GM18508 (cell line): ENCODE results near the gene EXOSC10.
"Not testable (repeated sequence)": the region's sequence is repeated elsewhere in the genome, so short reads cannot be mapped to it uniquely, and the experiment has no call there.

Experiments
- ATAC-seq: cut with Tn5 transposase; IDR thresholded peaks from one replicate; pipeline ENCODE4 v1.9.1; 2021; ENCODE audit warnings: moderate number of reproducible peaks; ENCODE audit not compliant: insufficient read depth, unreplicated experiment

Gene EXOSC10

GRCh38 chr1:11063937-11064537 is 35.6 kb downstream of the EXOSC10 start:
- not testable (repeated sequence) for ATAC-seq

GRCh38 chr1:11062965-11063401 is 36.7 kb downstream of the EXOSC10 start:
- no peak for ATAC-seq

- ATAC-seq: no peak
Measured at GRCh38 chr1:11061652-11062365, 37.9 kb downstream of the EXOSC10 start.

GRCh38 chr1:11059968-11060830 is 39.5 kb downstream of the EXOSC10 start, which contains the start of gene SRM:
TSS of gene SRM (minus strand) at chr1:11060018. CDS start at chr1:11059943, 75 bp downstream.
- ATAC-seq: peak; percentile 42

GRCh38 chr1:11059155-11059967 is 40.3 kb downstream of the EXOSC10 start:
- ATAC-seq: no peak

- ATAC-seq: no peak
Measured at GRCh38 chr1:11058595-11059154, 41.0 kb downstream of the EXOSC10 start.

GRCh38 chr1:11058026-11058425 is 41.6 kb downstream of the EXOSC10 start:
- no peak for ATAC-seq

GRCh38 chr1:11057477-11057876 is 42.2 kb downstream of the EXOSC10 start:
- no peak for ATAC-seq

- no peak for ATAC-seq
Measured at GRCh38 chr1:11056504-11056903, 43.2 kb downstream of the EXOSC10 start.

GRCh38 chr1:11055676-11056075 is 44.0 kb downstream of the EXOSC10 start:
- ATAC-seq: no peak

- no peak for ATAC-seq
Measured at GRCh38 chr1:11054666-11055065, 45.0 kb downstream of the EXOSC10 start.

- no peak for ATAC-seq
Measured at GRCh38 chr1:11054181-11054580, 45.5 kb downstream of the EXOSC10 start.

GRCh38 chr1:11053758-11054137 is 45.9 kb downstream of the EXOSC10 start:
- ATAC-seq: no peak

- no peak for ATAC-seq
Measured at GRCh38 chr1:11052839-11053757, 46.6 kb downstream of the EXOSC10 start.

- ATAC-seq: no peak
Measured at GRCh38 chr1:11051781-11052511, 47.7 kb downstream of the EXOSC10 start.

- ATAC-seq: not testable (repeated sequence)
Measured at GRCh38 chr1:11051121-11051520, 48.5 kb downstream of the EXOSC10 start.

- ATAC-seq: no peak
Measured at GRCh38 chr1:11046625-11047365, 52.9 kb downstream of the EXOSC10 start, which contains the start of gene MASP2. TSS of gene MASP2 (minus strand) at chr1:11047239. CDS start at chr1:11047207, 32 bp downstream.

GRCh38 chr1:11046270-11046566 is 53.5 kb downstream of the EXOSC10 start:
- ATAC-seq: no peak
